Kidney epithelial cell (primary cell): Measurements from ENCODE around the gene TRIO. TPM values are rescaled to one million over a fixed set of nuclear protein-coding genes. Genes with fewer than 3 reads are reported as not detected.

Experiments used
- DNase-seq: peaks from one replicate; pipeline ENCODE4 v3.0.0-alpha.2; 2010; ENCODE audit warnings: low read depth
- H3K27me3 ChIP-seq: 2 replicates; pipeline ENCODE4 v1.6.0; 2011; ENCODE audit warnings: low read length; ENCODE audit not compliant: control insufficient read depth, insufficient read depth
- H3K36me3 ChIP-seq: 2 replicates; pipeline ENCODE4 v1.5.1; 2011; ENCODE audit warnings: low read length; ENCODE audit not compliant: control insufficient read depth, insufficient read depth
- H3K4me3 ChIP-seq: 2 replicates; pipeline ENCODE4 v1.5.1; 2011; ENCODE audit warnings: low read depth, mild to moderate bottlenecking, control low read depth, low read length
- total RNA-seq: library from RNA; depleted of rRNA; stranded (reverse); fragments of >200 nt; gene quantifications from 2 replicates; pipeline ENCODE4 v1.2.3, GENCODE V29; 2015
- TF ChIP-seq, protein P1 (sequence below): IDR thresholded peaks from 2 replicates; pipeline ENCODE4 v1.5.1; 2011; ENCODE audit warnings: mild to moderate bottlenecking, moderate library complexity, low read length, control low read depth, inconsistent platforms; ENCODE audit not compliant: insufficient read depth, poor library complexity, severe bottlenecking

The TRIO gene
- total RNA-seq, 1 donor from 2014 or later, result 174 TPM

DNA sequence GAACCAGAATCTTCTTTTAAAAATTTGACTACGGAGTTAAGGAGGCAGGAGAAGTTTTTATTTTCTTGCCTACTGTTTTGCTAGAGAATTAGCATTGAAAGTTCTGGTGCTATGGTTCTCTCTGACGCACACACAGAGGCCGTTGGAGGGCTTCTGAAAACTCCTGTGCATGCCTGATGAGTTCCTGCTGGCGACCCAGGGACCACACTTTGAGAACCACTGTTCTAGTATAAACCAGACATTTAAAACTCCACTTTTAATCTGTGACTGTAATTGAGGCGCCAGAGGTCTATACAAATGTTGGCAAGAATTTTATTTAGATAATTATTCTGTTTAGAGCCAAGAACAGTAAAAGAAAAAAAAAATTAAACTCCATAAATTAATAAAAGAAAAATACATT lies 338.9 kb downstream of the TRIO start:
- TF ChIP-seq, protein P1, sequence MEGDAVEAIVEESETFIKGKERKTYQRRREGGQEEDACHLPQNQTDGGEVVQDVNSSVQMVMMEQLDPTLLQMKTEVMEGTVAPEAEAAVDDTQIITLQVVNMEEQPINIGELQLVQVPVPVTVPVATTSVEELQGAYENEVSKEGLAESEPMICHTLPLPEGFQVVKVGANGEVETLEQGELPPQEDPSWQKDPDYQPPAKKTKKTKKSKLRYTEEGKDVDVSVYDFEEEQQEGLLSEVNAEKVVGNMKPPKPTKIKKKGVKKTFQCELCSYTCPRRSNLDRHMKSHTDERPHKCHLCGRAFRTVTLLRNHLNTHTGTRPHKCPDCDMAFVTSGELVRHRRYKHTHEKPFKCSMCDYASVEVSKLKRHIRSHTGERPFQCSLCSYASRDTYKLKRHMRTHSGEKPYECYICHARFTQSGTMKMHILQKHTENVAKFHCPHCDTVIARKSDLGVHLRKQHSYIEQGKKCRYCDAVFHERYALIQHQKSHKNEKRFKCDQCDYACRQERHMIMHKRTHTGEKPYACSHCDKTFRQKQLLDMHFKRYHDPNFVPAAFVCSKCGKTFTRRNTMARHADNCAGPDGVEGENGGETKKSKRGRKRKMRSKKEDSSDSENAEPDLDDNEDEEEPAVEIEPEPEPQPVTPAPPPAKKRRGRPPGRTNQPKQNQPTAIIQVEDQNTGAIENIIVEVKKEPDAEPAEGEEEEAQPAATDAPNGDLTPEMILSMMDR, result no peak

DNA sequence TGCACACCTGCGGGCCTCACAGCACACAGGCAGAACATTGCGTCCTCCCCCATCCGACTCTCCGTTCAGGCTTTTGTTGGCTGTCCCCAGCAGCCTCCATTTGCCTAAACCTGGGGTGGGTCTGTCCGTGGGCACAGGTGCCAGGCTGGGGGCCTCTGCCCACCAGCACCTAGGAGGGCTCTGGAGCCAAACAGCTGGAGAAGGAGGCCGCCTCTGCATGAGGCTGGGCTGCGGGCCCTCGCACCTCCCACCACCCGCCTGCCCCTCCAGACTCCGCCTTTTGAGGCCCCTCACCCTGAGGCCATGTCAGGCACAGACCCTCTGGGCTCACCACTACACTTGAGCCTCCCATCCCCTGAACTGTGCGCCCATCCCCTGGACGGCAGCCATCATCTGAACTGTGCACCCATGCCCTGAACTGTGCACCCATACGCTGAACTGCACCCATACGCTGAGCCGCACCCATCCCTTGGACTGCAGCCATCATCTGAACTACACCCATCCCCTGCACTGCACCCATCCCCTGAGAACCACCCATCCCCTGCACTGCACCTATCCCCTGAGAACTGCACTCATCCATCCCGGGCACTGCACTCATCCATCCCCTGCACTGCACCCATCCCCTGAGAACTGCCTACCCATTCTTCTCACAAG lies 340.5 kb downstream of the TRIO start:
- Histone ChIP-seq H3K36me3 (peaks cover 6% of the 10 kb centered on the region), H3K27me3 (no peaks in the 10 kb centered on the region), H3K4me3 (no peak overlapping the region)
- no peak for DNase-seq
- TF ChIP-seq, protein P1, result no peak

More for the DNA sequence above, 338.9 kb downstream of the TRIO start:
- Histone ChIP-seq H3K27me3 (no peaks in the 10 kb centered on the region), H3K4me3 (no peak overlapping the region), H3K36me3 (peaks cover 6% of the 10 kb centered on the region)
- no peak for DNase-seq

DNA sequence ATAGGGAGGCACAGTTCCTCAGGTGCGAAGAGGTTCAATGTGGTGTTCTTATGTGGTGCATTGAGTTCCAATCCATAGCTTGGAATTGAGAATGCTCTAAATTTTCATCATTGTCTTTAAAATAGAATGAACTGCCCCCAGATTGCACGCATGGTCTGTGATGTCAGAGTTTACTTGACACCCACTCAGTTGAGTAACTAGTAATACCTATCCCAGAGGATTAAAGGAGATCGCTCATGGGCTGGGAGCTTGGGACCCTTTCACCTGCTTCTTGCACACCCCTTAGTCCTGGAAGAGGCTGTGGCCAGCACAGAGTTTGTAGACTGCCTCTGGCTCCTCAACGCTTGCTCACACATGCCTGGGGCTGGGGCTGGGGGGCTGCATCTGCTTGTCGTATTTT lies 343.3 kb downstream of the TRIO start:
- Histone ChIP-seq H3K36me3 (peaks cover 6% of the 10 kb centered on the region), H3K4me3 (no peak overlapping the region), H3K27me3 (no peaks in the 10 kb centered on the region)
- no peak for DNase-seq
- TF ChIP-seq, protein P1, result no peak

DNA sequence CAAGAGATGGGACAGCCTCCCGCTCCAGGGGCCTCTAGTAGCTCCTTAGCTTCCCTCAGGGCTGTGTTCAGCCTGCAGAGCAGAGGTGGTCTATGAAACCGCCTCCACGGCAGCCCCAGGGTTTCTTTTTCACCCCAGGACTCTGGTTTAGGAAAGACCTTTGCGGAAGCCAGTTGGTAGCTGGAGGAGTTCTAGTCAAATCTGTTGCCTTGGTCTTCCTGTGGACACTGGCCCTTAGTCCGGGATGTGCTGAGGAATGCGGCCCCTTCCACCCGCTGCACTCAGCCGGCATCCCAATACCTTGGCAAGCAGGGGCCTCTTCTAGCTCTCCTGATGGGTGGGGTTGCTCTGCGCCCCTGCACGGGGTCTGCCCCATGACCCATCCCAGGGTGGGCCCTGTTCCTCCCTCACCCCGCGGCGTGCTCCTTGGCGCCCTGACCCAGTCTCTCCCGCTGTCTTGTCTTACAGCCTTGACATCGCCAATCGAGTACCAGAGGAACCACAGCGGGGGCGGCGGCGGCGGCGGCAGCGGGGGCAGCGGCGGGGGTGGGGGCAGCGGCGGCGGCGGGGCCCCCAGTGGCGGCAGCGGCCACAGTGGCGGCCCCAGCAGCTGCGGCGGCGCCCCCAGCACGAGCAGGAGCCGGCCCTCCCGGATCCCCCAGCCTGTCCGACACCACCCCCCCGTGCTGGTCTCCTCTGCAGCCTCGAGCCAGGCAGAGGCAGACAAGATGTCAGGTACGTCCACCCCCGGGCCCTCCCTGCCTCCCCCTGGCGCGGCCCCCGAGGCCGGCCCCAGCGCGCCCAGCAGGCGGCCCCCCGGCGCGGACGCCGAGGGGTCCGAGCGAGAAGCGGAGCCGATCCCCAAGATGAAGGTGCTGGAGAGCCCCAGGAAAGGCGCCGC lies 344.1 kb downstream of the TRIO start:
- H3K4me3 ChIP-seq, result no peak overlapping the region
- H3K27me3 ChIP-seq, result no peaks in the 10 kb centered on the region
- peaks cover 6% of the 10 kb centered on the region for H3K36me3 ChIP-seq
- TF ChIP-seq, protein P1, result no peak
- no peak for DNase-seq

DNA sequence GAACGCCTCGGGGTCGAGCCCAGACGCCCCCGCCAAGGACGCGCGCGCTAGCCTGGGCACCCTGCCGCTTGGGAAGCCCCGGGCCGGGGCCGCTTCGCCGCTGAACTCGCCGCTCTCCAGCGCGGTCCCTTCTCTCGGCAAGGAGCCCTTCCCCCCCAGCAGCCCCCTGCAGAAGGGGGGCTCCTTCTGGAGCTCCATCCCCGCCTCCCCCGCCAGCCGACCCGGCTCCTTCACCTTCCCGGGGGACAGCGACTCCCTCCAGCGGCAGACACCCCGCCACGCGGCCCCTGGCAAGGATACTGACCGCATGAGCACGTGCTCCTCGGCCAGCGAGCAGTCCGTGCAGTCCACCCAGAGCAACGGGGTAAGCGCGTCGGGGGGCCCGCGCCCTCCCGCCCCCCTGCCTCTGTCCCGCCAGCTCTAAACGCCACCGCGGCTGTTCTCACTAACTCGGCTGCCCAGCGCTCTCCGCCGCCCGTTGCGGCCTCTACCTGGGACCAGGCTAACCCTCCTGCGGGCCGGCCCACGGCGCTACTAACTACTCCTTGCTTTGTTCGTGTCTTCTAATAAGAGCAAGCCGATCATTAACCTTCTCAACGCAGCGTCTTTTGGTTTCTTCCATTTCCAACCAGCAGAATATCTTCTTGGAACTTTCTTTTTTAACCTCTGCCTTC lies 344.9 kb downstream of the TRIO start:
- H3K4me3 ChIP-seq, result no peak overlapping the region
- H3K27me3 ChIP-seq, result no peaks in the 10 kb centered on the region
- no peak for DNase-seq
- H3K36me3 ChIP-seq, result peaks cover 6% of the 10 kb centered on the region
- TF ChIP-seq, protein P1, result no peak
